Mucosa of descending colon (tissue), 3 donors: ENCODE results near the gene PTPRN2. TPM values are rescaled to one million over a fixed set of nuclear protein-coding genes. Genes with fewer than 3 reads are reported as not detected.

Experiments used
- ATAC-seq: fragments of 200-7000 bp; cut with Tn5 transposase; one replicate; pipeline ENCODE4 v1.9.1; 2020; ENCODE audit warnings: mild to moderate bottlenecking, moderate library complexity
- DNase-seq, 3 donors: peaks; one replicate each; pipeline ENCODE4 v3.0.0-alpha.2; 2020
- H3K36me3 ChIP-seq: fragments of 200-600 bp; one replicate; pipeline ENCODE4 v1.8.0; 2021; ENCODE audit warnings: low read depth, mild to moderate bottlenecking
- H3K4me1 ChIP-seq: fragments of 200-600 bp; one replicate; pipeline ENCODE4 v1.8.0; 2021; ENCODE audit warnings: low read depth, mild to moderate bottlenecking
- H3K4me3 ChIP-seq: fragments of 200-600 bp; one replicate; pipeline ENCODE4 v1.8.0; 2021; ENCODE audit warnings: mild to moderate bottlenecking
- H3K9me3 ChIP-seq: fragments of 200-600 bp; one replicate; pipeline ENCODE4 v1.8.0; 2021; ENCODE audit warnings: mild to moderate bottlenecking
- CTCF ChIP-seq: fragments of 200-600 bp; IDR thresholded peaks from one replicate; pipeline ENCODE4 v1.8.0; 2022; ENCODE audit warnings: antibody characterized with exemption, mild to moderate bottlenecking
- intact Hi-C, 2 donors: fragments of 100-400 bp; cut with DNase I in 1 of 2; cut with micrococcal nuclease in 1 of 2; formaldehyde crosslinking; loops; one replicate each; pipeline versions ENCODE4 v1.11.0 to v1.11.1; 2022; cut with DNase I, micrococcal nuclease
- total RNA-seq, 3 donors: library from RNA; stranded (reverse); fragmentation: NEBNext Ultra II Directional in 2 of 3; extraction: Animal tissue kit (Norgen Biotek cat#: 25700) in 2 of 3; gene quantifications; one replicate each; pipeline versions ENCODE4 v1.2.1 to v1.2.4, GENCODE V29; 2021 to 2023
- donor health status: DM: no; HTN: no; CAD: no; lungs with moderate emphysema.
- donor health status: DM: no; HTN: no; CAD: no.
- donor health status: DM: no; HTN: yes; CAD: no.

The PTPRN2 gene
- total RNA-seq, 3 donors from 2014 or later: 12.5 to 28.0 (median 26.2) TPM

- no peak for TF ChIP-seq CTCF
- peak; percentile 89 for ATAC-seq
- intact Hi-C loops: no loop called here
- Histone ChIP-seq H3K36me3 (no peaks in the 10 kb centered on the region), H3K9me3 (peaks cover 6% of the 10 kb centered on the region), H3K4me1 (peaks cover 18% of the 10 kb centered on the region), H3K4me3 (no peak overlapping the region)
- peak in 2 of 3 donors; percentile 52 to 61 for DNase-seq
Measured at GRCh38 chr7:158581440-158582088, 6.1 kb downstream of the PTPRN2 start.

- H3K9me3 ChIP-seq: peaks cover 6% of the 10 kb centered on the region
- TF ChIP-seq CTCF: no peak
- DNase-seq: no peak
- no peak for ATAC-seq
- peaks cover 9% of the 10 kb centered on the region for H3K4me1 ChIP-seq
- no peak overlapping the region for H3K4me3 ChIP-seq
- intact Hi-C loops: no loop called here
- no peaks in the 10 kb centered on the region for H3K36me3 ChIP-seq
Measured at GRCh38 chr7:158579662-158580646, 7.7 kb downstream of the PTPRN2 start.

- DNase-seq (peak in 2 of 3 donors; percentile 28 to 35), ATAC-seq (peak; percentile 79)
- no peak for TF ChIP-seq CTCF
- intact Hi-C loops: no loop called here
- no peaks in the 10 kb centered on the region for H3K36me3 ChIP-seq
- no peaks in the 10 kb centered on the region for H3K4me1 ChIP-seq
- H3K4me3 ChIP-seq: no peak overlapping the region
- H3K9me3 ChIP-seq: peaks cover 6% of the 10 kb centered on the region
Measured at GRCh38 chr7:158576050-158576762, 11.4 kb downstream of the PTPRN2 start.

GRCh38 chr7:158574308-158575036 is 13.2 kb downstream of the PTPRN2 start:
- TF ChIP-seq CTCF: no peak
- no peak for ATAC-seq
- intact Hi-C loops: no loop called here

GRCh38 chr7:158573310-158573709 is 14.3 kb downstream of the PTPRN2 start:
- TF ChIP-seq CTCF: no peak
- Histone ChIP-seq H3K4me3 (no peak overlapping the region), H3K36me3 (no peaks in the 10 kb centered on the region), H3K9me3 (no peaks in the 10 kb centered on the region), H3K4me1 (no peaks in the 10 kb centered on the region)
- no peak for ATAC-seq
- intact Hi-C loops: no loop called here
- no peak for DNase-seq

More at GRCh38 chr7:158574308-158575036, 13.2 kb downstream of the PTPRN2 start:
- Histone ChIP-seq H3K36me3 (no peaks in the 10 kb centered on the region), H3K4me1 (no peaks in the 10 kb centered on the region), H3K4me3 (no peak overlapping the region), H3K9me3 (no peaks in the 10 kb centered on the region)
- no peak for DNase-seq
